Measurements from ENCODE around the gene TRPM7. TPM values are rescaled to one million over a fixed set of nuclear protein-coding genes. Genes with fewer than 3 reads are reported as not detected.
A peak's percentile ranks its signal among the peaks of the same experiment; 100 is the strongest.
"Not testable (repeated sequence)": the region's sequence is repeated elsewhere in the genome, so short reads cannot be mapped to it uniquely, and the experiment has no call there.

TRPM7 gene
- total RNA-seq, 1 donor from 2014 or later: 16.8 TPM

GRCh38 chr15:50707878-50708427, 21.4 kb upstream of the TRPM7 start:
- H3K4me3 ChIP-seq (ENCODE audit: low read depth, low read length): no peak overlapping the region
- DNase-seq (ENCODE audit: low read depth): no peak
- no peak for TF ChIP-seq CTCF (conservative IDR thresholded peaks at IDR 0.05; ENCODE audit: low read depth, low read length)

- H3K4me3 ChIP-seq (ENCODE audit: low read depth, low read length): no peak overlapping the region
- no peak for DNase-seq (ENCODE audit: low read depth)
- no peak for TF ChIP-seq CTCF (conservative IDR thresholded peaks at IDR 0.05; ENCODE audit: low read depth, low read length)
Measured at GRCh38 chr15:50702762-50703334, 16.3 kb upstream of the TRPM7 start.

- no peak overlapping the region for H3K4me3 ChIP-seq (ENCODE audit: low read depth, low read length)
- no peak for DNase-seq (ENCODE audit: low read depth)
- TF ChIP-seq CTCF (conservative IDR thresholded peaks at IDR 0.05; ENCODE audit: low read depth, low read length): no peak
Measured at GRCh38 chr15:50698101-50698500, 11.5 kb upstream of the TRPM7 start.

GRCh38 chr15:50697109-50697797, 10.7 kb upstream of the TRPM7 start:
- no peak for DNase-seq (ENCODE audit: low read depth)
- no peak overlapping the region for H3K4me3 ChIP-seq (ENCODE audit: low read depth, low read length)
- TF ChIP-seq CTCF (conservative IDR thresholded peaks at IDR 0.05; ENCODE audit: low read depth, low read length): no peak

GRCh38 chr15:50694634-50695165, 8.1 kb upstream of the TRPM7 start:
- not testable (repeated sequence) for H3K4me3 ChIP-seq (ENCODE audit: low read depth, low read length); DNase-seq (ENCODE audit: low read depth)

GRCh38 chr15:50687302-50687902, 805 bp upstream of the TRPM7 start:
- H3K4me3 ChIP-seq (ENCODE audit: low read depth, low read length): peak overlapping the region; percentile 99

More at GRCh38 chr15:50687302-50687902, 805 bp upstream of the TRPM7 start:
- TF ChIP-seq CTCF (conservative IDR thresholded peaks at IDR 0.05; ENCODE audit: low read depth, low read length): no peak
- no peak for DNase-seq (ENCODE audit: low read depth)

All from epithelial cell of proximal tubule (primary cell).